ENCODE results near the gene MACROD2.

DNA sequence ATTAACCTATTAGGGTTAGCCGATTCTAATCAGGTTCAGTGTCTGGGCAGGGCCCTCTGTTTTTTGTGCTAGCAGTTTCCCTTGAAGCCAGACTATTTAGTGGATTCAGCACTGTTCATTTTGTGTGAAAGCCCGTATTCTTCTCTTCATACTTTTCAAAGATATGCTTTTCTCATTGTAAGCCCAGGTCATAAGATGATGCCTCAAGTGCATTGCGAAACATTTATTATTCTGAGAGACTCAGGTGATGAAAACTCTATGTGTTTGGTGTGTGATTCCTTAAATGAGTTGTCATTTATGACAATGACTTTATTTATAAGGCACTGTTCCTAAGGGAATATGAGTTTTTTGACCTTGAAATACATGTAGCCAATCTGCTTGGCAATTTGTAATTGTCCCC is 1193.1 kb downstream of the MACROD2 start:
- TF ChIP-seq, protein P1, sequence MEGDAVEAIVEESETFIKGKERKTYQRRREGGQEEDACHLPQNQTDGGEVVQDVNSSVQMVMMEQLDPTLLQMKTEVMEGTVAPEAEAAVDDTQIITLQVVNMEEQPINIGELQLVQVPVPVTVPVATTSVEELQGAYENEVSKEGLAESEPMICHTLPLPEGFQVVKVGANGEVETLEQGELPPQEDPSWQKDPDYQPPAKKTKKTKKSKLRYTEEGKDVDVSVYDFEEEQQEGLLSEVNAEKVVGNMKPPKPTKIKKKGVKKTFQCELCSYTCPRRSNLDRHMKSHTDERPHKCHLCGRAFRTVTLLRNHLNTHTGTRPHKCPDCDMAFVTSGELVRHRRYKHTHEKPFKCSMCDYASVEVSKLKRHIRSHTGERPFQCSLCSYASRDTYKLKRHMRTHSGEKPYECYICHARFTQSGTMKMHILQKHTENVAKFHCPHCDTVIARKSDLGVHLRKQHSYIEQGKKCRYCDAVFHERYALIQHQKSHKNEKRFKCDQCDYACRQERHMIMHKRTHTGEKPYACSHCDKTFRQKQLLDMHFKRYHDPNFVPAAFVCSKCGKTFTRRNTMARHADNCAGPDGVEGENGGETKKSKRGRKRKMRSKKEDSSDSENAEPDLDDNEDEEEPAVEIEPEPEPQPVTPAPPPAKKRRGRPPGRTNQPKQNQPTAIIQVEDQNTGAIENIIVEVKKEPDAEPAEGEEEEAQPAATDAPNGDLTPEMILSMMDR (IDR thresholded peaks at IDR 0.05; ENCODE audit: insufficient read depth, low read length, poor library complexity, severe bottlenecking): no peak
- TF ChIP-seq EZH2phosphoT487 (conservative IDR thresholded peaks at IDR 0.05; ENCODE audit: low read length): no peak
